Natural killer cell (primary cell): ENCODE data around the gene ZBTB32. TPM values are rescaled to one million over a fixed set of nuclear protein-coding genes. Genes with fewer than 3 reads are reported as not detected.

ENCODE experiments used
- ATAC-seq, 3 donors: fragments of 150-1000 bp in 2 of 3; fragments of 200-7000 bp in 1 of 3; cut with Tn5 transposase; 1 replicate in 1 of 3; 2 replicates in 2 of 3; pipeline ENCODE4 v1.10.0; 2021; ENCODE audit warnings: mild to moderate bottlenecking in 2 of 3, moderate library complexity in 2 of 3
- DNase-seq, 2 donors: peaks; one replicate each; pipeline versions ENCODE4 v3.0.0 to v3.0.0-alpha.2; 2013 to 2021; ENCODE audit warnings: mixed read lengths in 1 of 2
- H3K27ac ChIP-seq: one replicate; pipeline ENCODE4 v1.5.1; 2013; ENCODE audit warnings: mild to moderate bottlenecking, low read length
- H3K27me3 ChIP-seq: one replicate; pipeline ENCODE4 v1.6.1; 2013; ENCODE audit warnings: low read length; ENCODE audit not compliant: control insufficient read depth, insufficient read depth
- H3K36me3 ChIP-seq: one replicate; pipeline ENCODE4 v1.6.1; 2013; ENCODE audit warnings: low read length; ENCODE audit not compliant: control insufficient read depth, insufficient read depth
- H3K4me1 ChIP-seq: one replicate; pipeline ENCODE4 v1.6.1; 2013; ENCODE audit warnings: low read length; ENCODE audit not compliant: control insufficient read depth, insufficient read depth
- H3K4me3 ChIP-seq: one replicate; pipeline ENCODE4 v1.5.1; 2013; ENCODE audit warnings: low read length
- H3K9me3 ChIP-seq: one replicate; pipeline ENCODE4 v1.6.1; 2013; ENCODE audit warnings: low read length; ENCODE audit not compliant: control insufficient read depth, insufficient read depth
- H3K27ac Mint-ChIP-seq, 2 donors: one replicate each; pipeline ENCODE4 v1.8.0; 2022; ENCODE audit warnings: mild to moderate bottlenecking in 2 of 2, mixed read lengths in 2 of 2, moderate library complexity in 1 of 2
- H3K27me3 Mint-ChIP-seq, 2 donors: one replicate each; pipeline ENCODE4 v1.8.0; 2022; ENCODE audit warnings: low read depth in 2 of 2, mixed read lengths in 2 of 2
- H3K36me3 Mint-ChIP-seq: one replicate; pipeline ENCODE4 v1.8.0; 2022; ENCODE audit warnings: mixed read lengths
- H3K4me1 Mint-ChIP-seq, 2 donors: one replicate each; pipeline ENCODE4 v1.8.0; 2022; ENCODE audit warnings: mixed read lengths in 2 of 2
- H3K4me3 Mint-ChIP-seq: one replicate; pipeline ENCODE4 v1.8.0; 2022; ENCODE audit warnings: mild to moderate bottlenecking, moderate library complexity, mixed read lengths
- H3K9me3 Mint-ChIP-seq, 2 donors: one replicate each; pipeline ENCODE4 v1.8.0; 2022; ENCODE audit warnings: mixed read lengths in 2 of 2
- WGBS: methylation state at CpG from one replicate; pipeline ENCODE4 v1.1.7; 2013; ENCODE audit warnings: missing lambda C conversion rate; ENCODE audit not compliant: insufficient coverage; 5-methylcytosine and 5-hydroxymethylcytosine counted together
- intact Hi-C: fragments of 100-400 bp; cut with micrococcal nuclease; formaldehyde crosslinking; loops from one replicate; pipeline ENCODE4 v1.14.2; 2022
- total RNA-seq, 4 donors: library from RNA; stranded (reverse); fragments of 120-200 nt in 1 of 4; gene quantifications; one replicate each; pipeline versions ENCODE4 v1.2.3 to v1.2.4, GENCODE V29; 2013 to 2022
- TF ChIP-seq, protein P1 (sequence below): fragments of 200-600 bp; IDR thresholded peaks from one replicate; pipeline ENCODE4 v1.8.0; 2022; ENCODE audit warnings: antibody characterized with exemption

ZBTB32 gene
- total RNA-seq, 3 donors from 2014 or later (not counting 1 experiment from before 2014, with no cell fraction given): 0.27 to 1.8 (median 0.35) TPM

DNA sequence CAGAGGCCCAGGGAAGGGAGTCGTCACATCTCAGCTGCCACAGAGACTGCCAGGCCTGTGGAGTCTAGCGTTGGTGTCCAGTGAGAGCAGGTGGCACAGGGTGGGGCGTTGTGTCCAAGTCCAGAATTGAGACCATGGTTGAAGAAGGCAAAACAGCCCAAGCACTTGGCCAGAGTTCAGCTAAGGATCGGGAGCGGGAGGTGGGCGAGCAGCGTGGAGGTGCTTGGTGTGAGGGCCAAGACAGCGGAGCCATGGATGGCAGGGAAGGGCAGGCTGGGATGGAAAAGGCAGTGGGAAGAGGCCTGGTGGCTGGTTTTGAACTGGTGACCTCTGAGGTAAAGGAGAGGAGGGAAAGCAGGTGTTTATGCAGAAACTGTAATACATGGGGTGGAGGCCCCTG is 29.9 kb downstream of the ZBTB32 start:
- H3K4me1 ChIP-seq: no peaks in the 10 kb centered on the region
- H3K4me3 Mint-ChIP-seq: no peak overlapping the region
- WGBS: 99% methylated on average over 8 of the region's 8 CpGs
- H3K9me3 Mint-ChIP-seq: no peaks in the 10 kb centered on the region
- ATAC-seq: no peak
- H3K27me3 Mint-ChIP-seq: no peaks in the 10 kb centered on the region
- H3K4me1 Mint-ChIP-seq: peaks cover 6 to 29% of the 10 kb centered on the region in 2 donors
- DNase-seq: no peak
- no peak overlapping the region for H3K27ac ChIP-seq
- intact Hi-C loops: no loop called here
- no peaks in the 10 kb centered on the region for H3K9me3 ChIP-seq
- no peaks in the 10 kb centered on the region for H3K36me3 Mint-ChIP-seq
- TF ChIP-seq, protein P1, sequence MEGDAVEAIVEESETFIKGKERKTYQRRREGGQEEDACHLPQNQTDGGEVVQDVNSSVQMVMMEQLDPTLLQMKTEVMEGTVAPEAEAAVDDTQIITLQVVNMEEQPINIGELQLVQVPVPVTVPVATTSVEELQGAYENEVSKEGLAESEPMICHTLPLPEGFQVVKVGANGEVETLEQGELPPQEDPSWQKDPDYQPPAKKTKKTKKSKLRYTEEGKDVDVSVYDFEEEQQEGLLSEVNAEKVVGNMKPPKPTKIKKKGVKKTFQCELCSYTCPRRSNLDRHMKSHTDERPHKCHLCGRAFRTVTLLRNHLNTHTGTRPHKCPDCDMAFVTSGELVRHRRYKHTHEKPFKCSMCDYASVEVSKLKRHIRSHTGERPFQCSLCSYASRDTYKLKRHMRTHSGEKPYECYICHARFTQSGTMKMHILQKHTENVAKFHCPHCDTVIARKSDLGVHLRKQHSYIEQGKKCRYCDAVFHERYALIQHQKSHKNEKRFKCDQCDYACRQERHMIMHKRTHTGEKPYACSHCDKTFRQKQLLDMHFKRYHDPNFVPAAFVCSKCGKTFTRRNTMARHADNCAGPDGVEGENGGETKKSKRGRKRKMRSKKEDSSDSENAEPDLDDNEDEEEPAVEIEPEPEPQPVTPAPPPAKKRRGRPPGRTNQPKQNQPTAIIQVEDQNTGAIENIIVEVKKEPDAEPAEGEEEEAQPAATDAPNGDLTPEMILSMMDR: no peak
- H3K27ac Mint-ChIP-seq: no peak overlapping the region
- H3K36me3 ChIP-seq: peaks cover 80% of the 10 kb centered on the region
- no peaks in the 10 kb centered on the region for H3K27me3 ChIP-seq
- H3K4me3 ChIP-seq: no peak overlapping the region

DNA sequence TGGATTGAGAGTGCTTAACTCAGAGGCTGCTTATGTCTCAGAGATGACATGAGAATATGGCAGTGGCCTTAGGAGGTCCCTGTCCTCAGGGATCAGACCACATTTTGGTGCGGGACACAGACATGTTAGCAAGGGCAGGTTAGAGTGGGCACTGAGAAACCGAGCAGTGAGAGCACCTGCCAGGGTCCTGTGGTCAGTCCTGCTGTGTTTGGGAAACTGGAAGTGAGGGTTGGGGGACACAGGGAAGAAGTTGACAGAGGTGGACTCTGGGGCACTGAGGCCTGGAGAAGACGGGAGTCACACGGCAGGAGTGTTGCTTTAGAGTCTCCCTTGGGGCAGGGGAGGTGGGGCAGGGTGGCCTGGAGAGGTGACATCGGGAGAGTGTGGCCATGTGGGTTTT is 30.5 kb downstream of the ZBTB32 start:
- Mint-ChIP-seq H3K27me3 (no peaks in the 10 kb centered on the region), H3K4me3 (no peak overlapping the region), H3K27ac (no peak overlapping the region), H3K9me3 (no peaks in the 10 kb centered on the region), H3K36me3 (no peaks in the 10 kb centered on the region), H3K4me1 (peaks cover 6 to 29% of the 10 kb centered on the region in 2 donors)
- TF ChIP-seq, protein P1: no peak
- Histone ChIP-seq H3K4me1 (peaks cover 5% of the 10 kb centered on the region), H3K27me3 (no peaks in the 10 kb centered on the region), H3K4me3 (no peak overlapping the region), H3K36me3 (peaks cover 75% of the 10 kb centered on the region), H3K9me3 (no peaks in the 10 kb centered on the region), H3K27ac (no peak overlapping the region)
- 91% methylated on average over 5 of the region's 5 CpGs for WGBS
- intact Hi-C loops: no loop called here
- ATAC-seq (no peak), DNase-seq (no peak)

DNA sequence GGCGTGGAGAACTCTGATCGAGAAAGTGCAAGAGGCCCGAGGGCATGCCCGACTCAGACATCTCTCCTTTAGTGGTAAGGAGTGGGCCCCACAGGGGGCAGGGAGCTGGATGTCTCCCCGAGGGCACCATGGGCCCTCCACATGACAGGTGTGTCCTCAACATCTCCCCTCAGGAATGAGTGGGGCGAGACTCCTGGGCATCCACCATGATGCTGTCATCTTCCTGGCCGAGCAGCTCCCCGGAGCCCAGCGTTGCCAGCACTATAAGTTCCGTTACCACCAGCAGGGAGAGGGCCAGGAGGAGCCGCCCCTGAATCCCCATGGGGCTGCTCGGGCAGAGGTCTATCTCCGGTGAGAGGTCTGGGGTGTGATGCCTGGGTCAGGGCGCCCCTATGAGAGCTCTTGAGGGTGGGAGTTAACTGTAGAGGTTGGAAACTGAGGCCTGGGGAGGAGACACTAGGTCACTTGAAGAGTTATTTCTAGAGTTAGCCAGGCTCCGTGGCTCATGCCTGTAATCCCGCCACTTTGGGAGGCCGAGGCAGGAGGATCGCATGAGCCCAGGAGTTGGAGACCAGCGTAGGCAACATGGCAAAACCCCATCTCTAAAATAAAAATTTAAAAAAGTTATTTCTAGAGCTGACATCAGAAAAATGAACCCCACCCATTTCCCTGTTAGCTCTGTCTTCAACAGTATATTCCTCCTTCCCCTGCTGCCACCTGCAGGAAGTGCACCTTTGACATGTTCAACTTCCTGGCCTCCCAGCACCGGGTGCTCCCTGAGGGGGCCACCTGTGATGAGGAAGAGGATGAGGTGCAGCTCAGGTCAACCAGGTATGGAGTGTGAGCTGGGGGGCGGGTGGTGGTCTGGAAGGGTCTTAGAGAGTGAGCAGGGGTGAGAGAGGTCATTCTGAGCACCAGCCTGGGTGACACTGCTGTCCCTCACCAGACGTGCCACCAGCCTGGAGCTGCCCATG is 32.8 kb downstream of the ZBTB32 start:
- Mint-ChIP-seq H3K4me1 (peaks cover 15 to 44% of the 10 kb centered on the region in 2 donors), H3K27me3 (no peaks in the 10 kb centered on the region)
- no peaks in the 10 kb centered on the region for H3K9me3 ChIP-seq

More for the DNA sequence above, 32.8 kb downstream of the ZBTB32 start:
- intact Hi-C loops: no loop called here
- no peaks in the 10 kb centered on the region for H3K36me3 Mint-ChIP-seq
- 89% methylated on average over 22 of the region's 22 CpGs for WGBS
- no peaks in the 10 kb centered on the region for H3K9me3 Mint-ChIP-seq
- Histone ChIP-seq H3K27ac (no peak overlapping the region), H3K4me3 (no peak overlapping the region), H3K27me3 (no peaks in the 10 kb centered on the region), H3K4me1 (peaks cover 24% of the 10 kb centered on the region), H3K36me3 (peaks cover 53% of the 10 kb centered on the region)
- TF ChIP-seq, protein P1: no peak
- peak in 1 of 2 donors; percentile 57 for DNase-seq
- H3K27ac Mint-ChIP-seq: peak overlapping the region in 1 of 2 donors; percentile 42
- no peak overlapping the region for H3K4me3 Mint-ChIP-seq
- ATAC-seq: no peak
